A673 (cell line): ENCODE results near the gene CTTN. TPM values are rescaled to one million over a fixed set of nuclear protein-coding genes. Genes with fewer than 3 reads are reported as not detected.
A peak's percentile ranks its signal among the peaks of the same experiment; 100 is the strongest.
"Not testable (repeated sequence)": the region's sequence is repeated elsewhere in the genome, so short reads cannot be mapped to it uniquely, and the experiment has no call there.

ENCODE experiments used
- BruUV-seq: library from RNA; stranded (reverse); fragments of 400-500 nt; replicated peaks from 2 replicates; lab custom pipeline; 2021; lab: Mats Ljungman, UMichigan
- CTCF ChIA-PET: fragments of 300-600 bp; sonication (Branson Sonifier 250); formaldehyde crosslinking; loops from one replicate; lab custom pipeline; 2022; ENCODE audit warnings: antibody characterized with exemption; lab: Charles Lee
- POLR2A ChIA-PET: fragments of 300-600 bp; sonication (Branson Sonifier 250); formaldehyde crosslinking; loops from one replicate; lab custom pipeline; 2022; ENCODE audit warnings: antibody characterized with exemption; ENCODE audit not compliant: low non-redundant PET; lab: Charles Lee
- DNase-seq: peaks from one replicate; pipeline ENCODE4 v3.0.0-alpha.2; 2015; ENCODE audit warnings: low spot score
- H3K27ac ChIP-seq: fragments of 200-600 bp; sonication (generic); 2 replicates; pipeline ENCODE4 v1.5.1; 2016; ENCODE audit warnings: mixed run types, low read depth, mild to moderate bottlenecking, mixed read lengths, antibody characterized with exemption, low read length; ENCODE audit not compliant: poor library complexity, severe bottlenecking
- H3K27me3 ChIP-seq: fragments of 200-600 bp; sonication (generic); replicated peaks from 2 replicates; pipeline ENCODE4 v1.6.1; 2017; ENCODE audit warnings: mixed run types, low read depth, mild to moderate bottlenecking, mixed read lengths, antibody characterized with exemption, low read length; ENCODE audit not compliant: insufficient read depth, poor library complexity
- H3K36me3 ChIP-seq: fragments of 200-600 bp; sonication (generic); 2 replicates; pipeline ENCODE4 v1.6.1; 2016; ENCODE audit warnings: mixed run types, mild to moderate bottlenecking, mixed read lengths, antibody characterized with exemption, low read length; ENCODE audit not compliant: insufficient read depth, poor library complexity, severe bottlenecking
- H3K4me1 ChIP-seq: fragments of 200-600 bp; sonication (generic); 2 replicates; pipeline ENCODE4 v1.6.1; 2017; ENCODE audit warnings: mixed run types, mild to moderate bottlenecking, mixed read lengths, antibody characterized with exemption, low read length; ENCODE audit not compliant: insufficient read depth, poor library complexity, severe bottlenecking
- H3K4me3 ChIP-seq: fragments of 200-600 bp; sonication (generic); 2 replicates; pipeline ENCODE4 v1.5.1; 2016; ENCODE audit warnings: low read depth, mixed run types, mild to moderate bottlenecking, mixed read lengths, low read length; ENCODE audit not compliant: poor library complexity, severe bottlenecking
- H3K9me3 ChIP-seq: fragments of 200-600 bp; sonication (generic); 2 replicates; pipeline ENCODE4 v1.6.1; 2016; ENCODE audit warnings: mixed run types, low read depth, mild to moderate bottlenecking, mixed read lengths, antibody characterized with exemption, low read length; ENCODE audit not compliant: poor library complexity, severe bottlenecking
- CTCF ChIP-seq: fragments of 300-800, 200-600 bp; sonication (generic); conservative IDR thresholded peaks from 2 replicates; pipeline ENCODE4 v1.5.1; 2017; ENCODE audit warnings: low read depth, mild to moderate bottlenecking, antibody characterized with exemption, low read length, moderate library complexity, mixed read lengths
- EZH2 ChIP-seq: fragments of 200-600 bp; sonication (generic); IDR thresholded peaks from 2 replicates; pipeline ENCODE4 v1.6.1; 2017; ENCODE audit warnings: borderline replicate concordance, low read depth, mild to moderate bottlenecking, mixed read lengths, antibody characterized with exemption, low read length; ENCODE audit not compliant: poor library complexity, severe bottlenecking
- intact Hi-C: fragments of 100-400 bp; cut with micrococcal nuclease; formaldehyde crosslinking; loops from one replicate; pipeline ENCODE4 v1.10.0; 2022; ENCODE audit not compliant: unreplicated experiment
- total RNA-seq: library from RNA; stranded (reverse); gene quantifications from 2 replicates; pipeline ENCODE4 v1.2.3, GENCODE V29; 2021

The CTTN gene
- total RNA-seq, 1 experiment from 2014 or later: 247 TPM

- Histone ChIP-seq H3K27ac (no peak overlapping the region), H3K27me3 (no peaks in the 10 kb centered on the region), H3K4me3 (no peak overlapping the region), H3K4me1 (no peaks in the 10 kb centered on the region), H3K9me3 (peaks cover 9% of the 10 kb centered on the region), H3K36me3 (no peaks in the 10 kb centered on the region)
- ChIA-PET POLR2A (no interaction called here), CTCF (no interaction called here)
- DNase-seq: peak; percentile 24
- intact Hi-C loops: no loop called here
- no TSS peak for BruUV-seq
- no peak for TF ChIP-seq EZH2
- peak; percentile 60 for TF ChIP-seq CTCF
Measured at GRCh38 chr11:70448983-70449567, 50.7 kb downstream of the CTTN start.

GRCh38 chr11:70454197-70454767, 56.0 kb downstream of the CTTN start:
- H3K9me3 ChIP-seq: peaks cover 2% of the 10 kb centered on the region
- no peak for DNase-seq
- H3K36me3 ChIP-seq: no peaks in the 10 kb centered on the region
- H3K27me3 ChIP-seq: no peaks in the 10 kb centered on the region
- ChIA-PET CTCF (no interaction called here), POLR2A (no interaction called here)
- no peak overlapping the region for H3K27ac ChIP-seq
- TF ChIP-seq EZH2 (no peak), CTCF (no peak)
- H3K4me3 ChIP-seq: no peak overlapping the region
- intact Hi-C loops: no loop called here
- no TSS peak for BruUV-seq
- no peaks in the 10 kb centered on the region for H3K4me1 ChIP-seq

- H3K4me3 ChIP-seq, H3K27ac ChIP-seq, H3K27me3 ChIP-seq, POLR2A ChIA-PET, H3K4me1 ChIP-seq, CTCF ChIA-PET, intact Hi-C loops, DNase-seq, H3K36me3 ChIP-seq, H3K9me3 ChIP-seq, BruUV-seq: not testable (repeated sequence)
Measured at GRCh38 chr11:70454811-70455210, 56.5 kb downstream of the CTTN start.

GRCh38 chr11:70455354-70455753, 57.0 kb downstream of the CTTN start:
- no peaks in the 10 kb centered on the region for H3K4me1 ChIP-seq
- H3K27me3 ChIP-seq: no peaks in the 10 kb centered on the region
- intact Hi-C loops: no loop called here
- TF ChIP-seq CTCF: no peak
- no peak for TF ChIP-seq EZH2
- H3K27ac ChIP-seq: no peak overlapping the region
- H3K9me3 ChIP-seq: no peaks in the 10 kb centered on the region
- ChIA-PET POLR2A (no interaction called here), CTCF (no interaction called here)
- no peak for DNase-seq
- no peak overlapping the region for H3K4me3 ChIP-seq
- BruUV-seq: no TSS peak
- no peaks in the 10 kb centered on the region for H3K36me3 ChIP-seq
